Osteocyte (in vitro differentiated cells): ENCODE measurements around the gene RIMBP2. TPM values are rescaled to one million over a fixed set of nuclear protein-coding genes. Genes with fewer than 3 reads are reported as not detected.

Source experiments
- DNase-seq: peaks from one replicate; pipeline ENCODE4 v3.0.0; 2021; ENCODE audit warnings: mixed read lengths; ENCODE audit not compliant: unreplicated experiment; ENCODE audit errors: extremely low spot score
- H3K27ac Mint-ChIP-seq: one replicate; pipeline ENCODE4 v1.8.0; 2021; ENCODE audit warnings: mild to moderate bottlenecking, mixed read lengths; ENCODE audit not compliant: unreplicated experiment
- H3K27me3 Mint-ChIP-seq: one replicate; pipeline ENCODE4 v1.8.0; 2021; ENCODE audit warnings: mixed read lengths; ENCODE audit not compliant: unreplicated experiment
- H3K36me3 Mint-ChIP-seq: one replicate; pipeline ENCODE4 v1.8.0; 2021; ENCODE audit warnings: mixed read lengths; ENCODE audit not compliant: unreplicated experiment
- H3K4me1 Mint-ChIP-seq: one replicate; pipeline ENCODE4 v1.8.0; 2021; ENCODE audit warnings: mixed read lengths; ENCODE audit not compliant: unreplicated experiment
- H3K4me3 Mint-ChIP-seq: one replicate; pipeline ENCODE4 v1.8.0; 2021; ENCODE audit warnings: mild to moderate bottlenecking, moderate library complexity, mixed read lengths; ENCODE audit not compliant: unreplicated experiment
- H3K9me3 Mint-ChIP-seq: one replicate; pipeline ENCODE4 v1.8.0; 2021; ENCODE audit warnings: mixed read lengths; ENCODE audit not compliant: unreplicated experiment
- CTCF ChIP-seq: fragments of 200-600 bp; sonication (generic); IDR thresholded peaks from 2 replicates; pipeline ENCODE4 v1.5.0; 2021; ENCODE audit warnings: antibody characterized with exemption, mild to moderate bottlenecking, moderate library complexity
- total RNA-seq: library from RNA; stranded (reverse); gene quantifications from 2 replicates; pipeline ENCODE4 v1.2.1, GENCODE V29; 2021

Gene RIMBP2
- total RNA-seq, 1 donor from 2014 or later: 0.13 TPM

GRCh38 chr12:130537051-130537450, 179.0 kb downstream of the RIMBP2 start:
- Mint-ChIP-seq H3K27ac (no peak overlapping the region), H3K36me3 (no peaks in the 10 kb centered on the region), H3K4me1 (no peaks in the 10 kb centered on the region), H3K9me3 (peaks cover 36% of the 10 kb centered on the region), H3K4me3 (no peak overlapping the region), H3K27me3 (no peaks in the 10 kb centered on the region)
- no peak for DNase-seq
- no peak for TF ChIP-seq CTCF

- H3K27me3 Mint-ChIP-seq: no peaks in the 10 kb centered on the region
- TF ChIP-seq CTCF: no peak
- peaks cover 17% of the 10 kb centered on the region for H3K9me3 Mint-ChIP-seq
- no peaks in the 10 kb centered on the region for H3K36me3 Mint-ChIP-seq
- H3K27ac Mint-ChIP-seq: no peak overlapping the region
- H3K4me1 Mint-ChIP-seq: no peaks in the 10 kb centered on the region
- DNase-seq: no peak
- no peak overlapping the region for H3K4me3 Mint-ChIP-seq
Measured at GRCh38 chr12:130530429-130530828, 185.7 kb downstream of the RIMBP2 start.

DNA sequence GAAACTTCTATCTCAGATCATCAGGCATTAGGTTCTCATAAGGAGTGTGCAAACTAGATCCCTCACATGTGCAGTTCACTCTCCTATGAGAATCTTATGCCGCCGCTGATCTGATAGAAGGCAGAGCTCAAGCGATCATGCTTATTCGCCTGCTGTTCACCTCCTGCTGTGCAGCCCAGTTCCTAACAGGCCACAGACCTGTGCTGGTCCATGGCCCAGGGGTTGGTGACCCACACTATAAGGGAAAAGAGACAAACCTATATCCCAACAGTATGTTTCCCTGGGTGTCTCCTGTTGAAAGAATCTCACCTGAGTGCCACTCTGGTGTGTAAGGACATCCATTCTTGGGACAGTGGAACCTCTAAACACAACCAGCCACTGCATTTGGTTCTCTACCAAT, 186.3 kb downstream of the RIMBP2 start:
- DNase-seq: no peak
- Mint-ChIP-seq H3K9me3 (peaks cover 23% of the 10 kb centered on the region), H3K27me3 (no peaks in the 10 kb centered on the region), H3K4me3 (no peak overlapping the region), H3K27ac (no peak overlapping the region), H3K36me3 (no peaks in the 10 kb centered on the region), H3K4me1 (no peaks in the 10 kb centered on the region)
- no peak for TF ChIP-seq CTCF

DNA sequence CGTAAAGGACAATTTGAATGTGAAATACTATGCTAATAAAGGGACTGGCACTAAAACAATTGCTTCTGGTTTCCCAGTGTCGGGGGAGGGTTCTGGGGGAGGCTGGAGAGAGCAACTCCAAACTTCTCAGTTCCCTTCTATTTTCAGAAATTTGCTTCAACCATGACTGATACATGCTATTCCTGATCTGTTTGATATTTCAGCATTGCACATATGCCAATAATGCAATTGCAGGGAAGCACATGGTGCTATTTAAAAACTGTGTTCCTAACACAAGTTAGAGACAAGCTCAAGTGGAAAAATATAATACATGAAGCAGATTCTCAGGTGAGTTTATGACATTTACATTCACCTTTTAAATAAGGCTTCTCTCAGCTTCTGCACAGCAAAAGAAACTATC, 188.9 kb downstream of the RIMBP2 start:
- no peaks in the 10 kb centered on the region for H3K4me1 Mint-ChIP-seq
- H3K4me3 Mint-ChIP-seq: no peak overlapping the region
- no peak for TF ChIP-seq CTCF
- H3K36me3 Mint-ChIP-seq: no peaks in the 10 kb centered on the region
- H3K9me3 Mint-ChIP-seq: peaks cover 26% of the 10 kb centered on the region
- no peaks in the 10 kb centered on the region for H3K27me3 Mint-ChIP-seq
- no peak overlapping the region for H3K27ac Mint-ChIP-seq
- no peak for DNase-seq

DNA sequence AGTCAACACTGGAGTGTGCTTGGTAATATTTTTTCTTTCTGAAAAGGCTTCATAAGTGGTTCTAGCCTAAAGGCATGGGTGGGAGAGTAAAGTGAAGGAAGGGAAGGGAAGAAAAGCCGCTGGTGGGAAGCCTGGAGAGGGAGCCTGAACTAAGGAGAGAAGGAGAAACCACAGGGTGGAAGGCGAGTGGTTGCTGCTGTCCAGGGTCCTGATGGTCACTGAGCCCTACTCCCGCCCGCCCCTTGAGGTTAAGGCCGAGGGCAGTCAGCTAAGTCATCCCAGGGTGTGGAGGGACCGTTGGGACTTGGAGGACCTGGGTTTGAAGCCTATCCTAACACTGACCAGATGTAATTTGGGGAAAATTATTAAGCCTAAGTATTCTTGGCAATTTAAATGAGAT, 189.3 kb downstream of the RIMBP2 start:
- Mint-ChIP-seq H3K4me3 (no peak overlapping the region), H3K27ac (no peak overlapping the region), H3K9me3 (peaks cover 29% of the 10 kb centered on the region), H3K27me3 (no peaks in the 10 kb centered on the region), H3K36me3 (no peaks in the 10 kb centered on the region), H3K4me1 (no peaks in the 10 kb centered on the region)
- no peak for TF ChIP-seq CTCF
- no peak for DNase-seq
